Panc1 (cell line): Measurements from ENCODE around the gene PPIE. TPM values are rescaled to one million over a fixed set of nuclear protein-coding genes. Genes with fewer than 3 reads are reported as not detected.
"Not testable (repeated sequence)": the region's sequence is repeated elsewhere in the genome, so short reads cannot be mapped to it uniquely, and the experiment has no call there.

ENCODE experiments used
- ATAC-seq: fragments of 200-7000 bp; cut with Tn5 transposase; 2 replicates; pipeline ENCODE4 v1.9.1; 2020; ENCODE audit warnings: mild to moderate bottlenecking, moderate library complexity
- BruUV-seq: library from RNA; stranded (reverse); fragments of 400-500 nt; replicated peaks from 2 replicates; lab custom pipeline; 2021; lab: Mats Ljungman, UMichigan
- CTCF ChIA-PET: fragments of 300-600 bp; sonication (Branson Sonifier 250); formaldehyde crosslinking; loops from one replicate; lab custom pipeline; 2022; ENCODE audit warnings: antibody characterized with exemption; lab: Charles Lee
- POLR2A ChIA-PET: fragments of 300-600 bp; sonication (Branson Sonifier 250); formaldehyde crosslinking; loops from one replicate; lab custom pipeline; 2022; ENCODE audit warnings: antibody characterized with exemption; lab: Charles Lee
- DNase-seq: peaks from one replicate; pipeline ENCODE4 v3.0.0-alpha.2; 2010; ENCODE audit warnings: low read depth, low spot score
- H3K27ac ChIP-seq: 2 replicates; pipeline ENCODE4 v1.5.1; 2011; ENCODE audit warnings: mild to moderate bottlenecking, low read length, inconsistent platforms
- H3K27me3 ChIP-seq: fragments of 200-500 bp; sonication (Bioruptor generic); 2 replicates; pipeline ENCODE4 v1.6.0; 2014; ENCODE audit warnings: low read length, inconsistent platforms; ENCODE audit not compliant: control insufficient read depth, insufficient read depth
- H3K36me3 ChIP-seq: fragments of 200-500 bp; sonication (Bioruptor generic); 2 replicates; pipeline ENCODE4 v1.5.1; 2014; ENCODE audit warnings: inconsistent platforms, mild to moderate bottlenecking, low read length, moderate library complexity; ENCODE audit not compliant: control insufficient read depth, insufficient read depth
- H3K4me1 ChIP-seq: 2 replicates; pipeline ENCODE4 v1.5.1; 2011; ENCODE audit warnings: inconsistent platforms, mild to moderate bottlenecking, low read length, moderate library complexity; ENCODE audit not compliant: control insufficient read depth, insufficient read depth
- H3K4me3 ChIP-seq, 2 experiments: 2 replicates each; pipeline ENCODE4 v1.5.1; 2011 to 2012; ENCODE audit warnings: low read depth in 2 of 2, low read length in 2 of 2, mild to moderate bottlenecking in 2 of 2, inconsistent platforms in 1 of 2, moderate library complexity in 1 of 2
- H3K9me3 ChIP-seq: fragments of 200-500 bp; sonication (Bioruptor generic); 2 replicates; pipeline ENCODE4 v1.5.1; 2014; ENCODE audit warnings: low read depth, mild to moderate bottlenecking, inconsistent platforms, low read length, moderate library complexity; ENCODE audit not compliant: control insufficient read depth, insufficient read depth
- in situ Hi-C: cut with HindIII; loops from 2 replicates; pipeline ENCODE4 v1.10.0; 2016; ENCODE audit warnings: low sequenced_read_pairs, low pct_unique_long_range_greater_than_20kb
- intact Hi-C: fragments of 100-400 bp; cut with micrococcal nuclease; formaldehyde crosslinking; loops from one replicate; pipeline ENCODE4 v1.10.0; 2022; ENCODE audit not compliant: unreplicated experiment
- total RNA-seq: library from RNA; stranded (reverse); gene quantifications from one replicate; pipeline ENCODE4 v1.2.1, GENCODE V29; 2021; ENCODE audit not compliant: unreplicated experiment

Gene PPIE
- total RNA-seq, 1 experiment from 2014 or later, result 53.0 TPM

DNA sequence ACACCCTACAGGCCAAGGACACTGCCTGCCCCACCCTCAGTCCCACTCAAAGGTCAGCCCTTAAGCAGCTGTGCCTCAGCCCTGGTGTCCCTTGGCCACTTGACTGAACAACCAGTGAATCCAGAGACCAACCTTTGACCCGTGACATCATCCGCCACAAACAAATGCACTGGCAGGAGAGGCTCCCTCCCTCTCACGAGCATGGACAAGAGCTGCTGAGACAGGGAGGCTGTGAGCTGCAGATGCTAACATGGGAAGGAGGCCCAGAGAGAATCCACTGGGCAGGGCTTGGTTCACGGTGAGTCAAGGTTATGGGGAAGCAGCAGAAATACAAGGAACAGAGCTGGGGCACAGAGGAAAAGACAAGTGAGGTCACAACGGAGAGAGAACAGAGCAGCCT is 27.8 kb downstream of the PPIE start:
- H3K4me1 ChIP-seq, intact Hi-C loops, POLR2A ChIA-PET, DNase-seq, in situ Hi-C loops, H3K4me3 ChIP-seq, H3K27ac ChIP-seq, ATAC-seq, H3K27me3 ChIP-seq, H3K36me3 ChIP-seq, CTCF ChIA-PET, H3K9me3 ChIP-seq, BruUV-seq: not testable (repeated sequence)

DNA sequence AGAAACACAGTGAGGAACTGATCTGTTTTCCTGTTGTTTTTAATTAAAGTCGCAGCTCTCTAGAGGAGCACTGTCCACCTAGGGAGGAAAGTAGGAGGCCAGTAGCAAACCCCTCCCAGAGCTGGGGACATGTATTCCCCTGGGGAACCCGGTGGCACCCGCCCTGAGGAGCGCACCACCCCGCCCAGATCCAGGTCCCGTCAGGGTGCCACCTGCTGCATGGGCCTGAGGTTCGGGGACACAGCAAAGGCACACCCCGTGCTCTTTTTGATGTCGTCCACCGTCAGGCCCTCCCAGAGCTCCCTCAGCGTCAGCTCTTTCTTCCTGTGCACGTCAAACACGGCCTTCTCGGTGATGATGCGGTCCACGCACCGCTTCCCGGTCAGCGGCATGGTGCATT is 30.8 kb downstream of the PPIE start:
- H3K4me1 ChIP-seq, BruUV-seq, ATAC-seq, intact Hi-C loops, CTCF ChIA-PET, DNase-seq, H3K9me3 ChIP-seq, in situ Hi-C loops, POLR2A ChIA-PET, H3K36me3 ChIP-seq, H3K27me3 ChIP-seq, H3K27ac ChIP-seq, H3K4me3 ChIP-seq: not testable (repeated sequence)

DNA sequence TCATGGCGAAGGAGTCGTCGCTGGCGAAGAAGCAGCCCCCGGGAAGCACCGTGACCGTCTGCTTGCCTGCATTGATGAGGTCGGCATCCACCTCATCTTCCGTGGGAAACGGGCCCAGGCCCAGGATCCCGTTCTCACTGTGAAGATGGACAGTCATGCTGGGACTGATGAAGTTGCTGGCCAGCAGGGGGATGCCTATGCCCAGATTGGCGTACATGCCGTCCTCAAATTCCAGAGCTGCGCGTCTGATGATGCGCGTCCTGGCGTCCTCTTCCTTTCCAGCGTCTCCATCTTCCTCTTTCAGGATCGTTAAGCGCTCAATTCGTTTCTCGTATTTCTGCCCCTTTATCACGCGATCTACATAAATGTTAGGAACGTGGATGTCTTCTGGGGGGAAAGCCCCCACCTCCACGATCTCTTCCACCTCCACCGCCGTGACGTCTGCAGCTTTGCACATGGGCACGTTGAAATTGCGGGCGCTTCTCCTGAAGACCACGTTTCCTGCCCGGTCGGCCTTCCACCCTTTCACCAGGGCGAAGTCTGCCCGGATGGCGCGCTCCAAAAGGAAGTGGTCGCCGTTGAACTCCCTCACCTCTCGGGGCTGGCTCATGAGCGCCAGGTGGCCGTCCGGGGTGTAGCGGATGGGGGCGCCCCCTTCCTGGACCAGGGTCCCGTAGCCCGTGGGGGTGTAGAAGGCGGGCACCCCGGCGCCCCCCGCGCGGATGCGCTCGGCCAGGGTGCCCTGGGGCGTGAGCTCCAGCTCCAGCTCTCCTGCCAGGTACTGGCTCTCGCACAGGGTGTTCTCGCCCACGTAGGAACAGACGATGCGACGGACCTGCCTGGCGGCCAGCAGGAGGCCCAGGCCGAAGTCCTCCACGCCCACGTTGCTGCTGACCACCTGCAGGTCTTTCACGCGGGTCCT is 31.7 kb downstream of the PPIE start:
- H3K4me3 ChIP-seq, intact Hi-C loops, ATAC-seq, H3K27me3 ChIP-seq, H3K36me3 ChIP-seq, CTCF ChIA-PET, H3K4me1 ChIP-seq, DNase-seq, H3K9me3 ChIP-seq, POLR2A ChIA-PET, in situ Hi-C loops, H3K27ac ChIP-seq, BruUV-seq: not testable (repeated sequence)

GRCh38 chr1:39771022-39771532 is 32.4 kb downstream of the PPIE start, which contains the start of gene OXCT2:
Gene OXCT2, minus strand, starts transcription at chr1:39771348. Its CDS starts 93 bp downstream, at chr1:39771255.
- in situ Hi-C loops, H3K4me1 ChIP-seq, H3K9me3 ChIP-seq, BruUV-seq, ATAC-seq, DNase-seq, H3K27ac ChIP-seq, H3K27me3 ChIP-seq, H3K36me3 ChIP-seq, POLR2A ChIA-PET, H3K4me3 ChIP-seq, intact Hi-C loops, CTCF ChIA-PET: not testable (repeated sequence)

GRCh38 chr1:39773369-39773979 is 34.8 kb downstream of the PPIE start:
- POLR2A ChIA-PET, H3K9me3 ChIP-seq, ATAC-seq, H3K4me1 ChIP-seq, DNase-seq, H3K36me3 ChIP-seq, CTCF ChIA-PET, H3K27ac ChIP-seq, intact Hi-C loops, in situ Hi-C loops, H3K27me3 ChIP-seq, BruUV-seq, H3K4me3 ChIP-seq: not testable (repeated sequence)

- H3K27me3 ChIP-seq, POLR2A ChIA-PET, H3K36me3 ChIP-seq, in situ Hi-C loops, CTCF ChIA-PET, H3K4me3 ChIP-seq, H3K9me3 ChIP-seq, intact Hi-C loops, H3K27ac ChIP-seq, ATAC-seq, H3K4me1 ChIP-seq, DNase-seq, BruUV-seq: not testable (repeated sequence)
Observed at GRCh38 chr1:39775141-39775540, 36.5 kb downstream of the PPIE start.

- not testable (repeated sequence) for BruUV-seq
Observed at GRCh38 chr1:39775676-39776399, 37.2 kb downstream of the PPIE start.

More at GRCh38 chr1:39775676-39776399, 37.2 kb downstream of the PPIE start:
- H3K27ac ChIP-seq, H3K9me3 ChIP-seq, POLR2A ChIA-PET, CTCF ChIA-PET, H3K27me3 ChIP-seq, in situ Hi-C loops, ATAC-seq, H3K36me3 ChIP-seq, H3K4me3 ChIP-seq, intact Hi-C loops, H3K4me1 ChIP-seq, DNase-seq: not testable (repeated sequence)
